BJ (cell line): ENCODE data around the gene NFIX. TPM values are rescaled to one million over a fixed set of nuclear protein-coding genes. Genes with fewer than 3 reads are reported as not detected.

Experiments used
- CTCF ChIA-PET: fragments of 350-600 bp; formaldehyde crosslinking; extraction: SDS; loops from one replicate; lab custom pipeline; 2021; ENCODE audit warnings: antibody characterized with exemption, inconsistent platforms; lab: Yijun Ruan, JAX
- POLR2A ChIA-PET: fragments of 300-600 bp; sonication (Branson Sonifier 250); formaldehyde crosslinking; extraction: SDS; loops from one replicate; lab custom pipeline; 2021; ENCODE audit warnings: antibody characterized with exemption; lab: Charles Lee
- DNase-seq: peaks from one replicate; pipeline ENCODE4 v3.0.0-alpha.2; 2011; ENCODE audit warnings: low read depth
- H3K27me3 ChIP-seq: 2 replicates; pipeline ENCODE4 v1.6.0; 2011; ENCODE audit warnings: low read length; ENCODE audit not compliant: control insufficient read depth, insufficient read depth
- H3K36me3 ChIP-seq: 2 replicates; pipeline ENCODE4 v1.5.1; 2011; ENCODE audit warnings: low read length; ENCODE audit not compliant: control insufficient read depth, insufficient read depth
- H3K4me3 ChIP-seq: 2 replicates; pipeline ENCODE4 v1.5.1; 2011; ENCODE audit warnings: low read depth, mild to moderate bottlenecking, control low read depth, low read length
- polyA plus RNA-seq: library from polyadenylated mRNA; depleted of rRNA; stranded (reverse); fragments of >200 nt; gene quantifications from 2 replicates; pipeline ENCODE4 v1.2.3, GENCODE V29; 2011
- TF ChIP-seq, protein P1 (sequence below): IDR thresholded peaks from 2 replicates; pipeline ENCODE4 v1.5.1; 2011; ENCODE audit warnings: low read depth, mild to moderate bottlenecking, control low read depth, inconsistent platforms, low read length, moderate library complexity; ENCODE audit not compliant: insufficient read depth

Gene NFIX
- polyA plus RNA-seq, 1 experiment = 29.4 TPM

DNA sequence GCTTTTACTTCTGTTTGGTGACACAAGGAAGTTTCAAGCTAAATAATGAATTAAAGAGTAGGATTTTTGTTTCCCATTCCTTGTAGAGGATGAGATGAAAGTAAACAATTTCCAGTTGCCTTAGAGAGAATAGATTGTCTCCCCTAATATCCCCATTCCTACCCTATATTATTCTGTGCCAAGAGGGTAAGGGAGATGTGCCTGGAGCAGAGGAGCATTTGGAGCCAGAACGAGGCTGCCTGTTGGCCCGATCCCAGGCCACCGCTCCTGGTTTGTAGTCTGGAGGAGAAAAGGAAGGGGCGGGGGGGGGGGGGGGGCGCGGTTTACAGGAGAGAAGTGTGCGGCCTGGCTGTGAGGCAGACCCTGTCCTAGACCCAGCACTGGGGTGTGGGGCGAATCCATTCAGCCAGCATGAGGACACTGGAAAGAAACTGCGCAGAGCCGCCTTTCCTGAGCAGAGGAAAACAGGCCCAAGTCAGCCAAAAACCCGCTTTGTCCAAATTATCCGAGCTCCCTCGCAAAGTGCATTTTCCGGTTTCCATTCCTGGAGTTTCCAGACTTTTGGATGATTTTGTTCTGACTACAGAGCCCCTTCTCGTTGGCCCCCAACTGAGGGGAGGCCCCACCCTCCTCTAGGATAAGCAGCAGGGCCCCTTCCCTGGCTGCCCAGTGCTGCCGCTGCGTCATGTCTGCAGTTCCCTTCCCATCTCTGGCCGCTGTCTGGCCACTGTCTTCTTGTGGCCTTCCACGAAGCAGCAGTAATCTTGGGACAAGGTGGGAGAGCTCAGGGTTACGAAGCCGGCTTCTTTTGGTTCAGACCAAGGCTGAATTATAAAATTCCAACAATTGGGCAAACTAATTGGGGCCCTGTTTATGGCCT is 23.0 kb downstream of the NFIX start:
- no peak overlapping the region for H3K4me3 ChIP-seq
- DNase-seq = no peak

DNA sequence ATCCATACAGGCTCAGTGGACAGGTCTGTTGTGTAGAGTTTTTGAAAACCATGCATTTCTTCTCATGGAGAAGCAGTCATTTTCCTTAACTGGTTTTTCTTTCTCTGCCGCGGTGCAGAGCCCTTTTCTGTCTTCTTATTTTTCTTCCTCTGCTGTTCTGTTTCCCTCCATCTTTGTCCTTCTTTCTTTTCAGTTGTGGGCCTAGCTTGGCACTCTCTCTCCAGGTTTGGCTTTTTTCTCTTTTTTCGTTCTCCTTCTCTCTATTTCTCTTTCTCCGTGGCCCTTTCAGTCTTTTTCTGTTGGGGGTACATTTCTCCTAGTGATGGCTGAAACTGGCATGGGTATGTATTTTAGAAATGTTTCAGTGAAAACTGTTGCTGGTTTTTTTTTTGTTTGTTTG is 24.1 kb downstream of the NFIX start:
- ChIA-PET CTCF (interaction anchor here (2.3 kb wide), 1 partner anchor 41 kb away, joined by 14 read pairs; no protein-coding TSS in a partner anchor), POLR2A (no interaction called here)
- Histone ChIP-seq H3K27me3 (no peaks in the 10 kb centered on the region), H3K4me3 (no peak overlapping the region), H3K36me3 (no peaks in the 10 kb centered on the region)
- DNase-seq = no peak
- TF ChIP-seq, protein P1, sequence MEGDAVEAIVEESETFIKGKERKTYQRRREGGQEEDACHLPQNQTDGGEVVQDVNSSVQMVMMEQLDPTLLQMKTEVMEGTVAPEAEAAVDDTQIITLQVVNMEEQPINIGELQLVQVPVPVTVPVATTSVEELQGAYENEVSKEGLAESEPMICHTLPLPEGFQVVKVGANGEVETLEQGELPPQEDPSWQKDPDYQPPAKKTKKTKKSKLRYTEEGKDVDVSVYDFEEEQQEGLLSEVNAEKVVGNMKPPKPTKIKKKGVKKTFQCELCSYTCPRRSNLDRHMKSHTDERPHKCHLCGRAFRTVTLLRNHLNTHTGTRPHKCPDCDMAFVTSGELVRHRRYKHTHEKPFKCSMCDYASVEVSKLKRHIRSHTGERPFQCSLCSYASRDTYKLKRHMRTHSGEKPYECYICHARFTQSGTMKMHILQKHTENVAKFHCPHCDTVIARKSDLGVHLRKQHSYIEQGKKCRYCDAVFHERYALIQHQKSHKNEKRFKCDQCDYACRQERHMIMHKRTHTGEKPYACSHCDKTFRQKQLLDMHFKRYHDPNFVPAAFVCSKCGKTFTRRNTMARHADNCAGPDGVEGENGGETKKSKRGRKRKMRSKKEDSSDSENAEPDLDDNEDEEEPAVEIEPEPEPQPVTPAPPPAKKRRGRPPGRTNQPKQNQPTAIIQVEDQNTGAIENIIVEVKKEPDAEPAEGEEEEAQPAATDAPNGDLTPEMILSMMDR = no peak

More for the DNA sequence above, 23.0 kb downstream of the NFIX start:
- H3K36me3 ChIP-seq = no peaks in the 10 kb centered on the region
- CTCF ChIA-PET = interaction anchor here (0.8 to 2.3 kb wide), 9 partner anchors 11 to 76 kb away, joined by 3 to 14 read pairs (median 5); no protein-coding TSS in a partner anchor
- H3K27me3 ChIP-seq = no peaks in the 10 kb centered on the region
- POLR2A ChIA-PET = no interaction called here
- TF ChIP-seq, protein P1 = no peak

DNA sequence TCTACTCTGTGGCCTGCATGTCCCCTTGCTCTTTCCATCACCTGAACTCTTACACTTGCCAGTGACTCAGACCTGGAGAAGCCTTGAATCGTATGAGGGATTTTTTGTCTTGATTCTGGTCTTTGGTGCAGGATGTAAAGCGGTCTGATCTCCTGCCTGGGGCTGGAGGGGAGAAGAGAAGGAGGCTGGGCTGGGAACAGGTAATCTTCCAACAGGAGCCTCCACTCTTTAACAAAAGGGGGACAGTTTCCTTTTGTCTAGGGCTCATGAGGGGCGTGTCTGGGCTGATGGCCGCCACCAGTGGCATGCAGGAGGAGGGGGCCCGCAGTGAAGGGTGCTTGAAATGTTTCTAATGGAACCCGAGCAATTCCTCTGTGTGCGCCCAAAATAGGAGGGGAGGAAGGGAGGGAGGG is 24.7 kb downstream of the NFIX start:
- ChIA-PET CTCF (no interaction called here), POLR2A (no interaction called here)
- Histone ChIP-seq H3K27me3 (no peaks in the 10 kb centered on the region), H3K4me3 (no peak overlapping the region), H3K36me3 (no peaks in the 10 kb centered on the region)
- TF ChIP-seq, protein P1 = no peak
- DNase-seq = no peak

DNA sequence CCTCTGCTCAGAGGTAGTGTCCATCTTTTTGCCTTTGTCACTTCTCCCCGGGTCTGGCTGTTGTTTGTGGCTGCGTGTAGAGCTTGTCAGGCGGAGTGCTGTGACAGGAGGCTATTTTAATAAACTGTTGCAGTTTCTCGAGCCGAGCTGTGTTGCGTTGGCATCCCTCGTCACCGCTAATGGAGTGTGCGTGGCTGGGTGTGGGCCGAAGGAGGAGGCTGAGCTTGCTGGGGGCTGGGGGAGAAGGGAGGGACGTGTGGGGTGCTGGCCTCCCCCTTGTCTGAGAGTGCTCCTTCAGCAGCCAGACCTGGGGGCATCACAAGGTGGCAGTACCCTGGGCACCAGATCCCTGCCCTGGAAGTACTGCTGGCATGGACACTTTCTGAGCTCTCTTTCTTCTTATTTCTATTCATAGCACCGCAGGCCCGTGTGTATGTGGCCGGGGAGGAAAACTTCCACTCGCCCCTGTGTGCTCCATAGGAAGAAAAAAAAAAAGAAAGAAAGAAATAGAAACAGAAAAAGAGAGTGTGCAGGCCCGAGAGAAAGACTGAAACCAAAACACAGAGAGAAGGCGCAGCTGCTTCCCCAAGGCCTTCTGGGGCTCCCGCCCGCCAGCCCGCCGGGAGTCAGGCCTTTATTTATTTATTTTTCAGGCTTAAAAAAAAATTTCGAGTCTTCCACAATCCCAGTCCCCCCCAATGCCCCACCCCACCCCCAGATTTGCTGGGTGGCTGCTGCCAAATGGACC is 27.0 kb downstream of the NFIX start:
- ChIA-PET POLR2A (interaction anchor here (0.5 to 1.3 kb wide), 2 partner anchors 17 to 36 kb away, joined by 3 to 5 read pairs; no protein-coding TSS in a partner anchor), CTCF (interaction anchor here (0.8 to 14.7 kb wide), 10 partner anchors 9 to 141 kb away, joined by 3 to 358 read pairs (median 6); no protein-coding TSS in a partner anchor)
- peaks cover under 1% of the 10 kb centered on the region; the same call in 1 of the 2 replicates for H3K36me3 ChIP-seq
- H3K4me3 ChIP-seq = peak overlapping the region; percentile 17
- no peak for DNase-seq
- TF ChIP-seq, protein P1 = no peak
- no peaks in the 10 kb centered on the region for H3K27me3 ChIP-seq
